HCT116 (cell line): Measurements from ENCODE around the gene RNASEH2B. TPM values are rescaled to one million over a fixed set of nuclear protein-coding genes. Genes with fewer than 3 reads are reported as not detected.

Experiments used
- ATAC-seq: fragments of 200-7000 bp; cut with Tn5 transposase; 2 replicates; pipeline ENCODE4 v1.9.1; 2020; ENCODE audit warnings: mild to moderate bottlenecking, moderate library complexity
- BruUV-seq: library from RNA; stranded (reverse); fragments of 400-500 nt; replicated peaks from 2 replicates; lab custom pipeline; 2021; lab: Mats Ljungman, UMichigan
- CTCF ChIA-PET: fragments of 300-600 bp; sonication (Branson Sonifier 250); formaldehyde crosslinking; loops from one replicate; lab custom pipeline; 2021; ENCODE audit warnings: antibody characterized with exemption; lab: Charles Lee
- POLR2A ChIA-PET: fragments of 300-600, 350-600 bp; sonication (Branson Sonifier 250); formaldehyde crosslinking; loops from one replicate; lab custom pipeline; 2021; ENCODE audit warnings: antibody characterized with exemption; lab: Charles Lee
- RAD21 ChIA-PET, 2 experiments: fragments of 300-600 bp; sonication (Branson Sonifier 250); formaldehyde crosslinking; loops; one replicate each; lab custom pipeline; 2023; ENCODE audit warnings: low total read pairs in 2 of 2; ENCODE audit not compliant: uncharacterized antibody in 2 of 2, unreplicated experiment in 2 of 2, low non-redundant PET in 1 of 2; lab: Charles Lee
- DNase-seq: peaks from one replicate; pipeline ENCODE4 v3.0.0-alpha.2; 2010; ENCODE audit warnings: low read depth, low spot score
- H2AFZ ChIP-seq: fragments of 200-600 bp; shearing (Covaris generic), sonication (generic); 2 replicates; pipeline ENCODE4 v1.6.1; 2017; ENCODE audit warnings: low read depth, mixed run types, mixed read lengths, antibody characterized with exemption, low read length; ENCODE audit not compliant: poor library complexity, severe bottlenecking
- H3K27ac ChIP-seq: 2 replicates; pipeline ENCODE4 v1.5.1; 2012; ENCODE audit warnings: low read depth, low read length
- H3K27me3 ChIP-seq: fragments of 200-600 bp; sonication (generic); 2 replicates; pipeline ENCODE4 v1.6.1; 2016; ENCODE audit warnings: mixed run types, low read length, mixed read lengths; ENCODE audit not compliant: insufficient read depth
- H3K36me3 ChIP-seq, 2 experiments: fragments of 200-500 bp in 1 of 2; fragments of 200-600 bp in 1 of 2; sonication (Bioruptor generic) in 1 of 2; sonication (generic) in 1 of 2; 2 replicates each; pipeline versions ENCODE4 v1.5.1 to v1.6.1; 2014 to 2016; ENCODE audit warnings: low read length in 2 of 2, inconsistent platforms in 1 of 2, mixed read lengths in 1 of 2, mixed run types in 1 of 2; ENCODE audit not compliant: insufficient read depth in 2 of 2, control insufficient read depth in 1 of 2
- H3K4me1 ChIP-seq, 2 experiments: fragments of 200-600 bp in 1 of 2; sonication (generic) in 1 of 2; 2 replicates each; pipeline versions ENCODE4 v1.5.1 to v1.6.1; 2012 to 2017; ENCODE audit warnings: low read length in 2 of 2, inconsistent platforms in 1 of 2, mild to moderate bottlenecking in 1 of 2, mixed read lengths in 1 of 2, mixed run types in 1 of 2, moderate library complexity in 1 of 2; ENCODE audit not compliant: insufficient read depth in 2 of 2, control insufficient read depth in 1 of 2
- H3K4me2 ChIP-seq: fragments of 200-600 bp; sonication (generic); 2 replicates; pipeline ENCODE4 v1.6.1; 2017; ENCODE audit warnings: mixed run types, low read length, mixed read lengths
- H3K4me3 ChIP-seq, 2 experiments: fragments of 200-600 bp in 1 of 2; sonication (generic) in 1 of 2; replicated peaks in 1 of 2; 2 replicates each; pipeline ENCODE4 v1.5.1; 2011 to 2016; ENCODE audit warnings: low read length in 2 of 2, control low read depth in 1 of 2, low read depth in 1 of 2, mild to moderate bottlenecking in 1 of 2, mixed read lengths in 1 of 2, mixed run types in 1 of 2
- H3K79me2 ChIP-seq: fragments of 200-600 bp; sonication (generic); 2 replicates; pipeline ENCODE4 v1.6.1; 2017; ENCODE audit warnings: mild to moderate bottlenecking, mixed run types, low read length, moderate library complexity, mixed read lengths; ENCODE audit not compliant: insufficient read depth
- H3K9ac ChIP-seq: fragments of 200-600 bp; sonication (generic); 2 replicates; pipeline ENCODE4 v1.6.1; 2016; ENCODE audit warnings: low read length, mixed read lengths
- H3K9me2 ChIP-seq: fragments of 200-600 bp; sonication (generic), shearing (Covaris generic); 2 replicates; pipeline ENCODE4 v1.6.1; 2017; ENCODE audit warnings: mixed run types, mild to moderate bottlenecking, moderate library complexity; ENCODE audit not compliant: insufficient read depth
- H3K9me3 ChIP-seq, 2 experiments: fragments of 200-500 bp in 1 of 2; fragments of 200-600 bp in 1 of 2; sonication (Bioruptor generic) in 1 of 2; sonication (generic) in 1 of 2; 2 replicates each; pipeline ENCODE4 v1.6.1; 2014 to 2017; ENCODE audit warnings: low read length in 2 of 2, mixed read lengths in 2 of 2, inconsistent platforms in 1 of 2, low read depth in 1 of 2, mild to moderate bottlenecking in 1 of 2, mixed run types in 1 of 2, moderate library complexity in 1 of 2; ENCODE audit not compliant: control insufficient read depth in 1 of 2, insufficient read depth in 1 of 2
- H4K20me1 ChIP-seq: fragments of 200-600 bp; sonication (generic), shearing (Covaris generic); 2 replicates; pipeline ENCODE4 v1.6.1; 2017; ENCODE audit warnings: mixed run types, mild to moderate bottlenecking, moderate library complexity; ENCODE audit not compliant: insufficient read depth
- CBX3 ChIP-seq: IDR thresholded peaks from 2 replicates; pipeline ENCODE4 v1.6.1; 2012; ENCODE audit warnings: low read depth
- CEBPB ChIP-seq: IDR thresholded peaks from 2 replicates; pipeline ENCODE4 v1.6.1; 2012; ENCODE audit warnings: low read depth
- CTCF ChIP-seq, 3 experiments: fragments of 200-600 bp in 1 of 3; sonication (generic) in 1 of 3; IDR thresholded peaks in 2 of 3; conservative IDR thresholded peaks in 1 of 3; 2 replicates each; pipeline ENCODE4 v1.5.1; 2012 to 2017; ENCODE audit warnings: low read depth in 2 of 3, low read length in 2 of 3, antibody characterized with exemption in 1 of 3, borderline replicate concordance in 1 of 3, control low read depth in 1 of 3, mild to moderate bottlenecking in 1 of 3, mixed read lengths in 1 of 3, mixed run types in 1 of 3, moderate library complexity in 1 of 3; ENCODE audit not compliant: insufficient read depth in 1 of 3
- EGR1 ChIP-seq: IDR thresholded peaks from 2 replicates; pipeline ENCODE4 v1.6.1; 2012; ENCODE audit warnings: low read depth
- ELF1 ChIP-seq: IDR thresholded peaks from 2 replicates; pipeline ENCODE4 v1.6.1; 2012; ENCODE audit warnings: low read depth, borderline replicate concordance
- EZH2 ChIP-seq: fragments of 200-600 bp; sonication (generic); IDR thresholded peaks from 2 replicates; pipeline ENCODE4 v1.6.1; 2017; ENCODE audit warnings: antibody characterized with exemption, mixed run types
- EZH2phosphoT487 ChIP-seq: fragments of 200-600 bp; IDR thresholded peaks from 2 replicates; pipeline ENCODE4 v1.6.1; 2018; ENCODE audit warnings: antibody characterized with exemption, borderline replicate concordance
- FOSL1 ChIP-seq: IDR thresholded peaks from 2 replicates; pipeline ENCODE4 v1.6.1; 2012; ENCODE audit warnings: low read depth
- JUND ChIP-seq: IDR thresholded peaks from 2 replicates; pipeline ENCODE4 v1.6.1; 2012
- POLR2A ChIP-seq: IDR thresholded peaks from 2 replicates; pipeline ENCODE4 v1.7.0; 2011; ENCODE audit warnings: borderline replicate concordance; ENCODE audit not compliant: insufficient read depth, insufficient read length; ENCODE audit errors: extremely low read depth
- POLR2AphosphoS5 ChIP-seq: IDR thresholded peaks from 2 replicates; pipeline ENCODE4 v1.6.1; 2011; ENCODE audit warnings: mild to moderate bottlenecking, low read depth, low read length, moderate library complexity
- RAD21 ChIP-seq: IDR thresholded peaks from 2 replicates; pipeline ENCODE4 v1.6.1; 2012; ENCODE audit warnings: low read depth, mild to moderate bottlenecking
- SIN3A ChIP-seq: IDR thresholded peaks from 2 replicates; pipeline ENCODE4 v1.6.1; 2012; ENCODE audit warnings: low read depth
- SP1 ChIP-seq: IDR thresholded peaks from 2 replicates; pipeline ENCODE4 v1.6.1; 2012; ENCODE audit warnings: low read depth
- YY1 ChIP-seq: IDR thresholded peaks from 2 replicates; pipeline ENCODE4 v1.6.1; 2011; ENCODE audit warnings: low read length, low read depth, moderate library complexity, mild to moderate bottlenecking; ENCODE audit not compliant: insufficient replicate concordance; ENCODE audit errors: extremely low read depth
- ZBTB33 ChIP-seq: IDR thresholded peaks from 2 replicates; pipeline ENCODE4 v1.6.1; 2011; ENCODE audit warnings: mild to moderate bottlenecking, low read length, moderate library complexity; ENCODE audit not compliant: insufficient replicate concordance; ENCODE audit errors: extremely low read depth
- ZFX ChIP-seq: fragments of 450-650 bp; IDR thresholded peaks from 2 replicates; pipeline ENCODE4 v1.6.1; 2017
- intact Hi-C: fragments of 100-400 bp; cut with micrococcal nuclease; formaldehyde crosslinking; loops from 2 replicates; pipeline ENCODE4 v1.10.0; 2022
- total RNA-seq: library from RNA; stranded (reverse); gene quantifications from one replicate; pipeline ENCODE4 v1.2.1, GENCODE V29; 2021; ENCODE audit not compliant: unreplicated experiment
- TF ChIP-seq, protein P1 (sequence below): IDR thresholded peaks from 2 replicates; pipeline ENCODE4 v1.6.1; 2012

The RNASEH2B gene
- total RNA-seq, 1 experiment from 2014 or later = 41.3 TPM

DNA sequence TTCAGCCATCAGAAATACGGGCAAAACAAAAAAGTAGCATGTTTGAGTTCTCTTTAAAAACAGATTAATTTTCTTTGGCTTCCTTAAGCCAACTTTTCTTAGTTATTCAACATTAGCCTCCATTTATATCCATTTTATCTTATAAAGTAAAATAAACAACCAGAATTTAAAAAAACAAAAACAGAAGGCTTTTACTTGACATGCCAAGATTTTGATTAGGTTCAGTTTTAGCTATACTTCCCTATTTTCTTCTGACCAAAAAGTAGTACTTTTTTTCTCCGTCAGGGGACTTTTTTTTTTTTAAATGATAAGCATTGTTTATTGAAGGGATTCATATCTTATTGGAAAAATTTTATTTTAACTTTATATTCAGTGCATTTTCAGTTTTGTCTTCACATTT, 18.1 kb downstream of the RNASEH2B start:
- Histone ChIP-seq H3K9me3 (peaks cover 5 to 16% of the 10 kb centered on the region in 2 experiments; a peak in 3 of 4 replicates), H2AFZ (no peak overlapping the region), H3K4me2 (no peak overlapping the region), H3K9ac (no peak overlapping the region), H4K20me1 (no peaks in the 10 kb centered on the region), H3K9me2 (no peaks in the 10 kb centered on the region), H3K36me3 (peaks cover 0 to 4% of the 10 kb centered on the region in 2 experiments; a peak in 1 of 4 replicates), H3K4me1 (no peaks in the 10 kb centered on the region), H3K4me3 (no peak overlapping the region), H3K27ac (no peak overlapping the region), H3K27me3 (no peaks in the 10 kb centered on the region), H3K79me2 (peaks cover 19% of the 10 kb centered on the region)
- ChIA-PET RAD21 (no interaction called here), POLR2A (no interaction called here), CTCF (no interaction called here)
- TF ChIP-seq YY1 = no peak
- no peak for TF ChIP-seq ZFX
- no peak for TF ChIP-seq ELF1
- no peak for TF ChIP-seq EZH2
- TF ChIP-seq RAD21 = no peak
- no peak for TF ChIP-seq JUND
- no peak for TF ChIP-seq POLR2AphosphoS5
- TF ChIP-seq POLR2A = no peak
- TF ChIP-seq SP1 = no peak
- ATAC-seq (no peak), DNase-seq (no peak)
- intact Hi-C loops = loop anchor here (5.0 kb wide), 1 partner anchor 955 kb away; no protein-coding TSS in a partner anchor
- no TSS peak for BruUV-seq

GRCh38 chr13:50928102-50928501, 18.5 kb downstream of the RNASEH2B start:
- Histone ChIP-seq H4K20me1 (no peaks in the 10 kb centered on the region), H3K4me1 (no peaks in the 10 kb centered on the region), H3K27me3 (no peaks in the 10 kb centered on the region), H3K9me3 (peaks cover 3 to 12% of the 10 kb centered on the region in 2 experiments; a peak in 3 of 4 replicates), H3K27ac (no peak overlapping the region), H3K4me3 (no peak overlapping the region), H3K79me2 (peaks cover 19% of the 10 kb centered on the region), H3K36me3 (0 out of 4 replicates have a peak, but pooled peaks cover 0 to 3% of the 10 kb centered on the region in 2 experiments), H2AFZ (no peak overlapping the region), H3K9ac (no peak overlapping the region), H3K9me2 (no peaks in the 10 kb centered on the region), H3K4me2 (no peak overlapping the region)
- no peak for DNase-seq
- intact Hi-C loops = loop anchor here (5.0 kb wide), 1 partner anchor 956 kb away; no protein-coding TSS in a partner anchor
- no TSS peak for BruUV-seq
- ChIA-PET POLR2A (no interaction called here), CTCF (no interaction called here), RAD21 (no interaction called here)
- ATAC-seq = no peak
- no peak for TF ChIP-seq CBX3
- no peak for TF ChIP-seq CTCF (IDR thresholded peaks at IDR 0.05 in 2 of 3, conservative IDR thresholded peaks at IDR 0.05 in 1 of 3; ENCODE audit: borderline replicate concordance in 1 of 3, insufficient read depth in 1 of 3, low read depth in 2 of 3, low read length in 2 of 3)
- TF ChIP-seq JUND = no peak
- no peak for TF ChIP-seq POLR2A
- no peak for TF ChIP-seq EGR1
- no peak for TF ChIP-seq SP1
- TF ChIP-seq CEBPB = no peak
- no peak for TF ChIP-seq FOSL1
- TF ChIP-seq POLR2AphosphoS5 = no peak
- no peak for TF ChIP-seq SIN3A
- no peak for TF ChIP-seq EZH2phosphoT487
- TF ChIP-seq, protein P1, sequence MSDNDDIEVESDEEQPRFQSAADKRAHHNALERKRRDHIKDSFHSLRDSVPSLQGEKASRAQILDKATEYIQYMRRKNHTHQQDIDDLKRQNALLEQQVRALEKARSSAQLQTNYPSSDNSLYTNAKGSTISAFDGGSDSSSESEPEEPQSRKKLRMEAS = no peak
- TF ChIP-seq ZBTB33 = no peak
